ENCODE data around the gene PDE8B.

GRCh38 chr5:77325921-77326541 is 115.6 kb downstream of the PDE8B start:
- TF ChIP-seq CTCF (conservative IDR thresholded peaks at IDR 0.05) (no peak), EZH2 (IDR thresholded peaks at IDR 0.05; ENCODE audit: low read depth) (no peak)
